Activated CD4-positive, alpha-beta T cell treated with anti-CD3 and anti-CD28 coated beads, Interleukin-2, amount 50 U/mL, for 48 hours (primary cell): ENCODE measurements around the gene IQCN.

Source experiments
- DNase-seq, 2 experiments: peaks; one replicate each; pipeline ENCODE4 v3.0.0-alpha.2; 2020

IQCN gene, protein sequence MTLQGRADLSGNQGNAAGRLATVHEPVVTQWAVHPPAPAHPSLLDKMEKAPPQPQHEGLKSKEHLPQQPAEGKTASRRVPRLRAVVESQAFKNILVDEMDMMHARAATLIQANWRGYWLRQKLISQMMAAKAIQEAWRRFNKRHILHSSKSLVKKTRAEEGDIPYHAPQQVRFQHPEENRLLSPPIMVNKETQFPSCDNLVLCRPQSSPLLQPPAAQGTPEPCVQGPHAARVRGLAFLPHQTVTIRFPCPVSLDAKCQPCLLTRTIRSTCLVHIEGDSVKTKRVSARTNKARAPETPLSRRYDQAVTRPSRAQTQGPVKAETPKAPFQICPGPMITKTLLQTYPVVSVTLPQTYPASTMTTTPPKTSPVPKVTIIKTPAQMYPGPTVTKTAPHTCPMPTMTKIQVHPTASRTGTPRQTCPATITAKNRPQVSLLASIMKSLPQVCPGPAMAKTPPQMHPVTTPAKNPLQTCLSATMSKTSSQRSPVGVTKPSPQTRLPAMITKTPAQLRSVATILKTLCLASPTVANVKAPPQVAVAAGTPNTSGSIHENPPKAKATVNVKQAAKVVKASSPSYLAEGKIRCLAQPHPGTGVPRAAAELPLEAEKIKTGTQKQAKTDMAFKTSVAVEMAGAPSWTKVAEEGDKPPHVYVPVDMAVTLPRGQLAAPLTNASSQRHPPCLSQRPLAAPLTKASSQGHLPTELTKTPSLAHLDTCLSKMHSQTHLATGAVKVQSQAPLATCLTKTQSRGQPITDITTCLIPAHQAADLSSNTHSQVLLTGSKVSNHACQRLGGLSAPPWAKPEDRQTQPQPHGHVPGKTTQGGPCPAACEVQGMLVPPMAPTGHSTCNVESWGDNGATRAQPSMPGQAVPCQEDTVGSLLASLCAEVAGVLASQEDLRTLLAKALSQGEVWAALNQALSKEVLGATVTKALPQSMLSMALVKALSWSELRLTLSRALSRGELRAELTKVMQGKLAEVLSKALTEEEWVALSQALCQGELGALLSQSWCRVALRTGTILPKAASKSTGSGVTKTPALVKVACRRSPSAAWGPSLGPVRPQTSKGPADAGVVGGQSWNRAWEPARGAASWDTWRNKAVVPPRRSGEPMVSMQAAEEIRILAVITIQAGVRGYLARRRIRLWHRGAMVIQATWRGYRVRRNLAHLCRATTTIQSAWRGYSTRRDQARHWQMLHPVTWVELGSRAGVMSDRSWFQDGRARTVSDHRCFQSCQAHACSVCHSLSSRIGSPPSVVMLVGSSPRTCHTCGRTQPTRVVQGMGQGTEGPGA (N-terminal part only)

DNA sequence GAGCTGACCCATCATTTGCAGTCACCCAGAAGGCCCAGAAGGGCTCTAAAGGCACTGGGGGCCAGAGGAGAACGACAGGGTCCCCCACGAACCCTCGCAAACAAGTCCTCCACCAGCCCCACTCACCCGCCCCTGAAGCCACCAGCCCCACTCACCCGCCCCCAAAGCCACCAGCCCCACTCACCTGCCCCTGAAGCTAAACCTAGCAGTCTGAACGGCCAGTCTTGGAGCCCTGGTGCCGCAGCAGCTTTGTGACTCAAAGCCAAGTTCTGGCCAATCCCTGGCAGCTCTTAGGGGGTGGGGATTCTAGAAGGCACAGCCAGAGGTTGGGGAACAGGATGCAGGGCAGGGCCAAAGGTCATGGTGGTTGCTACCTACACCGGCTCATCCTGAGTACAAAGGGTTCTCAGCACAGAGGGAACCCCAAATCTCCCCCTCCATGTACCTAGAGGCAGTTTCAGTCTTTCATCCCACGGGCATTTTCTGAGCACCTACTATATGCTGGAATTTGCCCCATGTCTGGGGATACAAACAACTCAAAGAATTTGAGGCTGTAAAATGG lies at the start of gene IQCN:
IQCN (minus strand) TSS at position 234 of the 562 bp plus-strand sequence. CDS start 4,974 bp downstream, outside the sequence.
- no peak for DNase-seq

DNA sequence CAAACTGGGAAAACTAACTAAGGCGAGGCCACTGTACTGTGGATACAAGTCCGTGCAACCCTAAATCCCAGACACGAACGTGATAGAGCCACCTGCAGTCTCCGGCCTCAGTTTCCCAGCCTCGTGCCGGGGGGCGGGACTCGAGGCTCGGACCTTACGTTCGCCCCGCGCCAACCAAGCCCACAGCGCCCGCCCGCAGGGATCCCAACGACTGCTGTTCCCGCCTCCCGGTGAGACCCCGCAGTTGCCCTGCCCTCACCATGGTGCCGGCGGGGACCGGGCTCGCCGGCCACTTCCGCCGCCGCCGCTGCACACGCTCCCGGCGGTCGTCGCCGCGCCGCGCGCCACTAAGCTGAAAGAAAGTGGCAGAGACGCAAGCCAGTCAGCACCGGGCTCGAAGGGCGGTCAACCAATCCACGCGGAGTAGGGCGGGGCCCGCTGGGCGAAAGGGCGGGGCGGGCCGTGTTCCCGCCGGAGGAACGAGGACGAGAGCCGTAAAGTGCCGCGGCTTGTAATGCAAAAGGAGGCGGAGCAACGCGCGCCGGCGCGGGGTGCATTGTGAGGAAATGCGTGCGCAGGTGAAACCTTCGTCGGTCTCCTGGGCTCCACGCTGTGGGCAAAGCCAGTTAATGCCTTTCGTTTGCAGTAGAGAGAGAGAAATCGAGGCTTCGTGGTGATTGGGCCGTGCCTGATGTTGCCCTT lies 48.7 kb upstream of the IQCN start, which contains the start of gene LSM4:
LSM4 (minus strand) TSS at position 318 of the 702 bp plus-strand sequence; CDS start at position 262, 56 bp downstream.
- DNase-seq = peak; percentile 99 to 100

DNA sequence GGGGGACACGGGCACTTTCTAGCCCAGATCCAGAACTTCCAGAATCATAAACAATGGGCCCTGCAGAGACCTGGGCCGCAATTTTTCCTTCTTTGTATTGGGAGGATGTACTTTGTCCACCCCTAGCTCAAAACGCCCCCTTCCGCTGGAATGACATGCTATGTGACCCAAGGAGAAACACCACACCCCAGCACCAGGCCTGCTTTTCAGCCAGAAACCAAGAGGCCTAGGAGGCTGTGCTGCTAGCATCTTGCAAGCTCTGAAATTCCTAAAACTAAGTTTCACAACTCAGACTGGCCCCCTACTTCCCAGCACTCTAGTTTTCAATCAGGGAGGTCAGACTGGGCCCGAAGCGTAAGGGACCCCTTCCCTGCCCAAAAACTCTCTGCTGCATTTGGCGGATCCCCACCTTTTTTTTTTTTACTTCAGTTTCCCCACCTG lies 48.1 kb upstream of the IQCN start:
- peak; percentile 66 to 71 for DNase-seq

DNA sequence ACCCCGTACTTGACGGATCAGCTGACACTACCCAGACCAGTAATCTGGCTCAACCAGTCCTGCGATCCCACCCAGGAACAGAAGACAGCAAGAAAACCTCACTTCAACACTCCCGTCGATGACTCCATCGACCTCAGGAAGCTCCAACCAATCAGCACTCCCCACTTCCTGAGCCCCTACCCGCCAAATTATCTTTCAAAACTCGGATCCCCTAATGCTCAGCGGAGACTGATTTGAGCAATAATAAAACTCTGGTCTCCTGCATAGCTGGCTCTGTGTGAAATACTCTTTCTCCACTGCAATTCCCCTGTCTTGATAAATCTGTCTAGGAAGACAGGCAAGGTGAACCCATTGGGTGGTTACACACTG lies 47.5 kb upstream of the IQCN start:
- DNase-seq = no peak

DNA sequence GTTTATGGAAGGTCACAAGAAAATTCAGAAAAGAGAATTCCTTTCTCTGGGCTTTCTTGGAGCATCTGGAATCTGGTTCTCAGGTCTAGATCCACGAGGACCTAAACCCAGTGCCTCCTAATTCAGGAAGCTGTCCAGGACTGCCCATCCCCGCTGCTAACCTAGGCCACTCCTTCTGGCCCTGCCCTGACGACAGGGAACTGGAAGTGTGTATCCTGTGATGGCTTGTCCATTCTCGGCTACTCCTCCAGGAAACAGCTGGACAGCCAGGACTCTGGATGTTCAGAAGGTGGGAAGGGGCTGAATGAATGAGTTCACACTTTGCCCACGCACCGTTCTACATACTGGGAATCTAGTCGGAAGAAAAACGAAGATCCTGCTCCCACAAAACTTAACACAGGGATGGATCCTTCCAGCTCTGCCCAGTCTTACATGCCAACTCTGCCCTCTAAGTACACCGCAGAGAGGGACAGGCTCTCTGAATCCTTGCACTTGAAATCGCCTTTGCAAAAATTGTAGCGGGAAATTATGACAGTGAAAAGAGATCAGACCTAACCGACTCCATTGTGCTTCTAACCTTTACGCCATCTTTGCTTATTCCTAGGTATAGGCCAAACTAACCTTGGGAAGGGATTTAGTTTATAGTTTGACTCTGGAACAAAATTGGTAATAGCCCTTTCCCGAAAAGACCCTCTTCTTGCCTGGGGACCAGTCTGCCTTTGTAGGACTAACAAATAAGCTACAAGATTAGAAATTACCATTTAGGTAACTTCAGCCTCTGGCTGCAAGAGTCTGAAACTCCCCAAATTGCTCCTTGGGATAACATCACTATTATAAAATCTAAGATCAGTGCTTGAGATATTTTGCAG lies 46.8 kb upstream of the IQCN start:
- no peak for DNase-seq

DNA sequence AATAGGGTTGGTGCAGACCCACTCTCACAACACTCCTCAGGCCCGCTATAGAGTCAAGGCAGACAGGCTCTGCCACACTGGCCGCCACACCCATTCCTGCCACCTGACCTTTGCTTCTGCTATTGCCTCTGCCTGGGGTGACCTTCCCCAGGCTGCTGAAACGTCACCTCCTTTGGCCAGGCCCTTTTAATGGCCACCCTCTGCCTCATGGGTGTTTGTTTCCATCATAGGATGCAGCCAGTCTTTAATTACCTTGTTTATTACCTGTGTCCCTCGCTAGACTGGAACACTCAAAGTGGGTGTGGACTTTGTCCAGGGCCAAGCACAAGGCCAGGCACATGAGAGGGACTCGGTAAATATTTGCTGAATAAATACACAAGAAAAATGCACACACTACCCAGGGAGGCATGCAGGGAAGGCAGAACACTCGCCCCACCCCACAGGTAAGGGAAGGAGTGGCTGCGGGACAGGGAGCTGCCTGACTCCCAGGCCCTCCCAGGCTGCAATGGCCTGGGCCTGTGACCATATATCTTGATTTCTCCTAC lies 45.4 kb upstream of the IQCN start:
- no peak for DNase-seq

DNA sequence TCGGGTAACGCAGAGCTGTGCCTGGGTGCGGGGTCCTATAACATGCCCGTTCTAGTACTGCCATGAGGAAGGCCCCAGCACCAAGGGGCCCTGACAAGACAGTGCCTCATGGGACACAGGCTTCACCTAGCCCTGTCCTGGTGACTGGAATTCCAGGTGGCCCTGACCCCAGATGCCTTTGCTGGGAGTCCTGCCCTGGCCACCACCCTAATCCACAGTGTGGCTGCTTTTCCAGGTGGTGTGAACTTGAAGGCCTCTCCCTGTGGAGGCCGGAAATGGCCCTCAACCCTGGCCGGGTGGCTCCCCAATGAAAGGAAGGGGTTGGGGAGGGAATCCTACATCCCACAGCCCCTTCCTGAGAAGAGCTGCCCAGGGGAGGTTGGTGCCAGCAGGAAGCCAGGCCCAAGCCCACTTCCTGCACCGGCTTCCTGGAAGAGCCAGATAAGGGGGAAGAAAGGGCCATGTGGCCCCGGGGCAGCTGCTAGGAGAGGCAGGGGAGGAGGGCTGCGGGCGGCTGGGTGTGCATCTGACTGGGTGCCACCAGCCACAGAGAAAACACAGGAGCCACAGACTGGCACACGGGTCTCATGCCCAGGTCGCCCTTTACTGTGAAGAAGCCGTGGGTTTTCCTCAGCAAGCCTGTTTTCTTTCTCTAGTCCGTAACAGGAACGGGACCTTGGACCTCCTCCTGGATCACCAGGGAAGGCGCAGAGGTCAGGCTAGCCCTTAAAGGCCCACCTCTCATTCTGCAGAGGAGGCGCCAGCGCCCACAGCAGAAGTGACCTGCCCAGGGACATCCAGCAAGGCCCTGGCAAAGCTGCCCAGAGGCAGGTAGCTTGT lies 43.9 kb upstream of the IQCN start:
- peak; percentile 49 to 66 for DNase-seq

DNA sequence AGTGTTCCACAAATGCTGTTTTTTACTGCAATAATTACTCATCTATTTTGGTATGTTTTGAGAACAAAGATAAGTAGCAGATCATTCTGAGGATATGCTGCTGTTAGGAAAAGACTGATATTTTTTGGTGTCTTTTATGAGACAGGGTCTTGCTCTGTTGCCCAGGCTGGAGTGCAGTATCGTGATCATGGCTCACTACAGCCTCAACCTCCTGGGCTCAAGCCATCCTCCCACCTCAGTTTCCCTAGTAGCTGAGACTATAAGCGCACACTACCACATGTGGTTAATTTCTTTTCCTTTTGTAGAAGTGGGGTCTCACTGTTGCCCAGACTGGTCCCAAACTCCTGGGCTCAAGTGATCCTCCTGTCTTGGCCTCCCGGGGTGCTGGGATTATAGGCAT lies 39.1 kb upstream of the IQCN start:
- no peak for DNase-seq

DNA sequence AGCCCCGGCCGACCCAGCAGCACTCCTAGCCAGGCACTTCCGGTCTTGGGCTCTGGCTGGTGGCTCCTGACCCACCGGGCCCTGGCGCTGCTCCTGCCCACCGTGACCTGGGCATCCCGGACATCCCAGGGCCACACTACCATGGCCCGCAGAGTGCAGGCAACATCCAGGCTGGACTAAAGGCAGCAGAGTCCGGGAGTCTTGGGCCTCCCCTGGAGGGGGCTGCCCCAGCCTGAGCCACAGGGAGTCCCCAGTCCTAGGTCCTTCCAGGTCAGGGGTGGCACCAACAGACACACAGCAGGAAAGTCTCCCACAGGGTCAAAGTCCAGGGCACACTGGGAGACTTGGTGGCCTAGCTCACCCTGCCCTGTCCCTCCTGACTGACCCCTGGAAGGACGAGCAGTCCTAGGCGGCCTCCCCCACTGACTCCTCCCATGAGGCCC lies 37.9 kb upstream of the IQCN start:
- no peak for DNase-seq

DNA sequence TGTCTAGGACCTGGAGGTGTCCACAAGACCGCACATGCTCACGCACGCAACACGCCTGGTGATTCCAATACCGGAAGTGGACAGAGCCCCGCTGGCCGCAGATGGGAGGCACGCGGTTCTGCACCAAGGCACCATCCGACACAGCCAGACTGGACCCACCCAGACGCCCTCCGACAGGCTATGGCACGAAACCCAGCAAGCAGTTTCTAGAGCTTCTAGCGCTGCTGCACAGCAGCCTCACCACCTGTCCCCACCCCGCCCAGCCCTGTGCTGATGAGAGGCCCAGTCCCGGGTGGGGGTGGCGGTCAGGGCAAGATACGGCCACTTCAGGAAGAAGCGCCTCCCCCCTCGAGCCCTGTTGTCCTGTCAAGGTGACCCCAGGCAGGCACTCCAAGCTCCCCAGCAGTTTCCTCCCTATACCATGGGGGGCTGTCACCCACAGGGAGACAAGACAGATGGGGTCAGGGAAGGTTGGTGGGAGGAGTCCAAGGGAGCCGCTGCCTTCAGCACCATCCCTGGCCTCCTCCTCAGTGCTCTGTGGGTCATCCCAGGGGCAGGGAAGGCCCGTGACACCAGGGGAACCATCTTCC lies 37.3 kb upstream of the IQCN start:
- DNase-seq = no peak

DNA sequence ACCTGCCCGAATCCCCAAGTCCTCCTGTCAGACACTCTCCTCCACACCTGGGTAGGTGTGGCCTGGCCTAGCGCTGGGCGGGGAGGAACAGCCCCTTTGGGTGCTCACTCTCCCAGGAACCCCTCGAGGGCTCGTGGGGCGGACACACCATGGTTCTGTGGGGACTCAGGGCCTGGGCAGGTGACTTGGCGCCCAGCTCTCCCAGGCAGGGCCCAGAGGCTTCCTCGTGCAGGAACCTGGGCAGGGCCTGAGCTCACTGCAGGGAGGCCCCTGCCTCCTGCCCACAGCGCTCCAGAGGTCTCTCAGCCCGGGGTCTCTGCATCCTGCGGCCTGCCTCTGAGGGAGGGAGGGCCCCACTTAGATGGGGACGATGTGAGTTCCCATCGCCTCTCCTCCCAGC lies 36.7 kb upstream of the IQCN start:
- no peak for DNase-seq

DNA sequence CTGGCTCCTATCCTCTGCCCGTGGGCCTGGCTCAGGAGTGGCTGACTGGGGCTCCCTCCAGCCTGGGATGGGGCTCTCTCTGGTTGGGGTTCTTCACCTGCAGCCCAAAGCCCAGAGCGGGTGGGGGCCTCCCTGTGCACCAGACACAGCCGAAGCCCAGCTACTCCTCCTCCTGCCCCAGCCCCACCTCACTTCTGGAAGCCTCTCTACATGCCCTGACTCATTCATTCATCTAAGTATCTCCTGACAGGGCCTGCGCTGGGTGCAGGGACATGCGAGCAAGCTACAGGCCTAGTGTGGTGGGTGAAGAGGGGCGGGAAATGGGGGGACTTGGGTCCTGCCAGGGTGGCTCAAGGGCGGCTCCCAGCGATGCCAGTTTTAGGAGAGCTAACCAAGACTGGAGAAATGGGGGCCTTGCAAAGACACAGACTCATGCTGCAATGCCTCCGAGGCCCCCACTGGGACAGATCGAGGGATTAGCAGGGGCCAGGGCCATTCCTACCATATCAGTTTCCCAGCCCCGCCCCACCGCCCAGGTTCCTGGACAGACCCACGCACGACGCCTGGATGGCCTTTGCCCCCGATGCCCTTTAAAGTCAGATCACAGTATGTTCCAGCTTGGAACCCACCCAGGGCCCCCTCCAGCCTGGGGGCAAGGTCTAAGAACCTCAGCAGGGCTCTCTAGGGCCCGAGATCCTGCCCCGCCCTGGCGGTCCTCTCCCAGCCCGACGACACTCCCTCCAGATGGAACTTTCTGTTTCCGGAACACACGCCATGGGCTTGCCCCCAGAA lies 36.1 kb upstream of the IQCN start:
- DNase-seq = no peak

DNA sequence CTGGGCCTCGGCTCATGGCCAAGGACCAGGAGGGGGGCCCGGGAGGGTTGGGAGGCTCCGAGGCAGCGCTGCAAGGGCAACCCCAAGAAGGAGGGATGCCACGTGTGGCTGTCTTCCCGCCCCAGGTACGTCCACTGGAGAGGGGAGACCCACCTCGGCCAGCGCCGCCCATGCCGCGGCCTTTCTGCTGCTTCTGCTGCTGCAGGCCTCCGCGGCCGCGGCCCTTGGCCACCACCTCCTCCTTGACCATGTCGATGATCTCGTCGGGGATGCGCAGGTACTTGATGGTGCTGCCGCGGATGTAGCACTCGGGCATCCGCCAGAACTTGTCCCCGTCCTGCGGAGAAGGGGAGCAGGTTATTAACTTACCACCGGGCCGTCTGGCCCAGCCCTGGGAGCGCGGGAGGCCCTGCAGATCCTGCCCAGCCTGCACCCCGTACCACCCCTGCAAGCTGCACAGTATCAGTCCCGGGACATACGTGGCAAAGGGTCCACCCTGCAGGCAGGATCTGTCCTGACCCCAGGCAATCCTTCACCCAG lies 35.3 kb upstream of the IQCN start:
- no peak for DNase-seq

DNA sequence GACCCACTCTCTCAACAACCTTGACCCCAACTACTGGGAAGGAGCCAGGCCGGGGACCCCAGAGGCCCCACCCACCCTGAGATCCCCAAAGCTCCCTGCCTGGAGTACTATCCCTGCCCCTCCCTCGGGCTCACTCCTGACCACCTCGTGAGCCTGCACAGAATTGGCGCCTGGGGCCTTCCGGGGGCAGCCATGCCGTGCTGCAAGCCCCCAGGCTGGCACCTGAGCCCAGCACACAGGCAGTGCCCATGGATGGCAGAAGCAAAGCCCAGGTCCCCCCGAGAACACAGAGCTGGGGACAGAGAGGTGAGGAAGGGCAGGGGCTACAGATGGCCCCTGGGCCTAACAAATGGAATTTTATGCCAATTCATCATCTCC lies 34.7 kb upstream of the IQCN start:
- no peak for DNase-seq

DNA sequence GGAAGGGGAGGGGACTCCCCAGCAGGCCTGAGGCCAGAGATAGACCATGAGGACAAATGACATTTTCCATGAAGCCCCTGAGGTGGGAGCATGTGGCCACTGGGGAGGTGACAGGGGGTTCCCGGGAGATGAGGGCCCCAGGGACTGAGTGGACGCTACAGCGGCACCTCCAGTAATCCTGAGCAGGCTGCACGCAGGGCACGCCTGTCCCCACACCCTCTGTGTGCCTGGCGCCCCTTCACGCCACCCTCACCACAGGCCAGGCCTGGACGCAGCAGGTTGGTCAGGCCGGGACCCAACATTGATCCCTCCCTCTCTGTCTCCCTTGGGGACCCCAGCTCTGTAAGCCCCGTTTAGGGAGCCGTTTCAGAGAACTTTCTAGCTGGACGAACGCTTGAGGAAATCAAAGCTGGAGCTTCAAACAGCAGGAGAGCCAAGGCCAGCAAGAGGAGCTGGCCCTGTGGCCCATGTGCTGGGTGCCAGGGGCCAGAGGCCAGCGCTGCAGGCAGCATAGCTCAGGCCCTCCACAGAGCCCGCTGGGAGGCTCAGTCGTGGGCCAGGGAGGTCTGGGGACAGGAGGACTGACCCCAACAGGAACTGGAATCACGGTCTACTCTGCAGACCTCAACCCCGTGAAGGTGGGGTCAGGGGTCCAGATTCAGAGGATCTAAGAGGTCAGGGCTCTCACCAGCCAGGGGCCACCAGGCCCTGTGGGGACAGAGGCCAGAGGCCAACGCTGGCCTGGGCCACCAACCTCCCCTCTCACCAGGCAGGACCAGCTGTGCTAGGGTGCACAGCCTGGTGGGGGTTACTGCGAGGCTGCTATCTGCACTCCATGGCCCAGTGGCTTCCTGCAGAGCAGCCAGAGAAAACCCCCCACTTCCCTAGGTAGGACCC lies 34.0 kb upstream of the IQCN start:
- no peak for DNase-seq

DNA sequence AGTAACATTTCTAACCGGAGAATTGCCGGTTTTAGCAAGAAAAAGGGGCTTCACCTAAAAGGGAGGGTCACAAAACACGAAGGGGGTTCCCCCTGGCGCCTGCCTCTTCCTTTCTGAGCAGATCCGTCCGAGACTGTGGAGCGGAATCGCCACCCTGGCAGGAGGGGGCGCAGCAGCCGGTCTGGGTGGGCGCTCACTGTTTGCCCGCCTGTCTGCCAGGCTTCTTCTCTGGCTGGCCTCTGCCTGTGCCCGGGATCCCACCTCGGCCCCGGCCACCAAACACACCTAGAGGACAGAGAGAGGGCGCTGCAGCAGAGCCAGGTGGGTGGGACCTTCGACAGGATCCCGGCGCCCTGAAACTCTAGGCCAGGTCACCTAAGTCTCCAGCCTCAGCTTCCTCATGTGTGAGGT lies 33.0 kb upstream of the IQCN start:
- DNase-seq = no peak

DNA sequence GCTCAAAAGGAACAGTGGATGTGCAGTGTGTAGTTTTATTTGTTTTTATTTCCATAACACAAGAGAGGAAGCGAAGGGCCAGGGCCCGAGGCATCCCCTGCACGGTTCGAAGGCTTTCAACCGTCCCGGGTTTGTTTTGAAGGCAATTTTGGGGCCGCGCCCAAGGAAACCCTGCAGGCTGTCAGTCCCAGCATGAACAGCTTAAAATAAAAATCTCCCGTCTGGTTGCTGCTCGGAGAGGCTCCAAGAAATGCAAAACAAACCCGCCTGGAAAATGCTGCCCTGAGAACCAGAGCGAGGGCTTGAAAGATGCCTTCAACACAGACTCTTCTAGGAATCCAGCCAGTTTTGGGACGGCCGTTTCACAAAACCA lies 32.6 kb upstream of the IQCN start:
- DNase-seq = no peak
